Daoy (cell line): Measurements from ENCODE around the gene NDST1. TPM values are rescaled to one million over a fixed set of nuclear protein-coding genes. Genes with fewer than 3 reads are reported as not detected.
"Not testable (repeated sequence)": the region's sequence is repeated elsewhere in the genome, so short reads cannot be mapped to it uniquely, and the experiment has no call there.

Source experiments
- DNase-seq: peaks from one replicate; pipeline ENCODE4 v3.0.0-alpha.2; 2015; ENCODE audit warnings: low read depth
- total RNA-seq: library from RNA; depleted of rRNA; stranded (reverse); fragments of >200 nt; shearing (Covaris generic); gene quantifications from 2 replicates; pipeline ENCODE4 v1.2.3, GENCODE V29; 2014; rRNA removed

NDST1 gene
- total RNA-seq = 16.1 and 34.7 TPM in 2 replicates

- no peak for DNase-seq
These were observed at the start of gene NDST1 for GRCh38 chr5:150507474-150508276. TSS of gene NDST1 (plus strand) at chr5:150508131. CDS start at chr5:150521255, 13,124 bp downstream.

- peak; percentile 79 for DNase-seq
These were observed 49.0 kb upstream of the NDST1 start for GRCh38 chr5:150458802-150459557.

- no peak for DNase-seq
These were observed 47.1 kb upstream of the NDST1 start for GRCh38 chr5:150460781-150461180.

- no peak for DNase-seq
These were observed 46.7 kb upstream of the NDST1 start for GRCh38 chr5:150461231-150461630.

- peak; percentile 26 for DNase-seq
These were observed 43.3 kb upstream of the NDST1 start for GRCh38 chr5:150464554-150465012.

- no peak for DNase-seq
These were observed 42.0 kb upstream of the NDST1 start for GRCh38 chr5:150465927-150466326.

GRCh38 chr5:150468206-150468605 lies 39.7 kb upstream of the NDST1 start:
- no peak for DNase-seq

- DNase-seq = peak; percentile 92
These were observed 38.0 kb upstream of the NDST1 start for GRCh38 chr5:150469718-150470469.

- DNase-seq = peak; percentile 81
These were observed 34.1 kb upstream of the NDST1 start for GRCh38 chr5:150473673-150474358.

- DNase-seq = not testable (repeated sequence)
These were observed 31.4 kb upstream of the NDST1 start for GRCh38 chr5:150476568-150476967.

- no peak for DNase-seq
These were observed 28.5 kb upstream of the NDST1 start for GRCh38 chr5:150479416-150479815.

- no peak for DNase-seq
These were observed 26.3 kb upstream of the NDST1 start for GRCh38 chr5:150481708-150481965.

- DNase-seq = no peak
These were observed 25.9 kb upstream of the NDST1 start for GRCh38 chr5:150481972-150482406.

- DNase-seq = no peak
These were observed 22.8 kb upstream of the NDST1 start for GRCh38 chr5:150484964-150485692.

- DNase-seq = peak; percentile 69
These were observed 22.1 kb upstream of the NDST1 start for GRCh38 chr5:150485693-150486401.

- peak; percentile 66 for DNase-seq
These were observed 21.3 kb upstream of the NDST1 start for GRCh38 chr5:150486402-150487198.

- peak; percentile 49 for DNase-seq
These were observed 20.5 kb upstream of the NDST1 start for GRCh38 chr5:150487199-150488061.
